Activated CD8-positive, alpha-beta T cell treated with anti-CD3 and anti-CD28 coated beads, Interleukin-2, amount 10 ng/mL, durations not matched to agents 7 days and 5 days (primary cell): ENCODE data around the gene STRN. TPM values are rescaled to one million over a fixed set of nuclear protein-coding genes. Genes with fewer than 3 reads are reported as not detected.
A peak's percentile ranks its signal among the peaks of the same experiment; 100 is the strongest.
"Not testable (repeated sequence)": the region's sequence is repeated elsewhere in the genome, so short reads cannot be mapped to it uniquely, and the experiment has no call there.

ENCODE experiments used
- ATAC-seq: fragments of 150-1000 bp; cut with Tn5 transposase; one replicate; pipeline ENCODE4 v1.10.0; 2021; ENCODE audit warnings: moderate library complexity
- CTCF ChIA-PET: fragments of 350-600 bp; sonication (Branson Sonifier 250); formaldehyde crosslinking; loops from one replicate; lab custom pipeline; 2021; ENCODE audit warnings: antibody characterized with exemption; lab: Charles Lee
- POLR2A ChIA-PET: fragments of 350-600 bp; sonication (Branson Sonifier 250); formaldehyde crosslinking; loops from one replicate; lab custom pipeline; 2021; ENCODE audit warnings: antibody characterized with exemption; lab: Charles Lee
- DNase-seq: peaks from one replicate; pipeline ENCODE4 v3.0.0-alpha.2; 2020
- H3K27ac Mint-ChIP-seq: one replicate; pipeline ENCODE4 v1.8.0; 2021; ENCODE audit warnings: mild to moderate bottlenecking, mixed read lengths
- H3K27me3 Mint-ChIP-seq: one replicate; pipeline ENCODE4 v1.8.0; 2021; ENCODE audit warnings: low read depth, mixed read lengths
- H3K36me3 Mint-ChIP-seq: one replicate; pipeline ENCODE4 v1.8.0; 2021; ENCODE audit warnings: low read depth, mixed read lengths
- H3K4me1 Mint-ChIP-seq: one replicate; pipeline ENCODE4 v1.8.0; 2021; ENCODE audit warnings: low read depth, mixed read lengths
- H3K4me3 Mint-ChIP-seq: one replicate; pipeline ENCODE4 v1.8.0; 2021; ENCODE audit warnings: mild to moderate bottlenecking, mixed read lengths
- H3K9me3 Mint-ChIP-seq: one replicate; pipeline ENCODE4 v1.8.0; 2022; ENCODE audit warnings: mixed read lengths; ENCODE audit not compliant: insufficient read depth
- total RNA-seq, 2 experiments: library from RNA; stranded (reverse); gene quantifications; one replicate each; pipeline ENCODE4 v1.2.3, GENCODE V29; 2021

STRN gene
- total RNA-seq, 2 experiments from 2014 or later, result 35.8 to 38.1 TPM

DNA sequence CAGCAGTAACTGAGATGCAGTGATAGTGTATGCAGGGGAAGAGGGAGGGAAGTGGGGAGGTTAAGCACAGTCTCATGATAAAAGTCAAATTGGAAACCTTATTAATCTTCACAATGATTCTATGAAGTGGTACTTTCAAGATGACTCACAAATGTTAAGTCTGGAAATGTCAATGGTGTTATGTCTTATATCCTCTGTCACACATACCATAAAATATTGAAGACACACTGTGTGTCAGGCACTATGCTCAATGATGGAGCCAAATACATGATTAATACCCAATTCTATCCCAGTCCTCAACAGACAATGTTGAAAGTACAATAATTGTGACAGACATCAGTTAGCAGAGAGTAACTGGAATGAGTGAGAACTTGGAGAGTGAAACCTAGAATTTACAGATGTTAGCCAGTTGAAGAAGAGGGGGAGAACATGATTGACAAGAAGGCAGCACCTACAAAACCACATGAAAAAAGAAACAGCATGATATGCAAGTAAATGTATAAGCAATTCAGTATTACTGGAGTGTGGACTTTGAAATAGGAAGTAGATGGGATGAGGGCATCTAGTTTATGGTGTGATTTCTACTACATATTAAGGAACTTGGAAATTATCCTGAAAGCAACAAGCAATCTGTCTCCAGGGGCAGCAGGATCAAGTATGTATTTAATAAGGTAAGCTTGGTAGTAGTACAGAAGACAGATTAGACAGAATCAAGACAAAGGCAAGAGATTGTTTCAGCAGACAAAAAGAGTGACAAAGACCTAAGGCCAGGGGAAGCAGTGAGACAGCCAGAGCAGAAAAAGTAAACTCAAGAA lies 107.6 kb downstream of the STRN start:
- H3K9me3 Mint-ChIP-seq, result no peaks in the 10 kb centered on the region
- H3K36me3 Mint-ChIP-seq, result peaks cover 50% of the 10 kb centered on the region
- H3K27me3 Mint-ChIP-seq, result no peaks in the 10 kb centered on the region
- CTCF ChIA-PET, result no interaction called here
- H3K4me1 Mint-ChIP-seq, result peaks cover 11% of the 10 kb centered on the region
- POLR2A ChIA-PET, result no interaction called here
- H3K27ac Mint-ChIP-seq, result peak overlapping the region; percentile 16
- no peak for ATAC-seq
- DNase-seq, result no peak
- H3K4me3 Mint-ChIP-seq, result no peak overlapping the region

DNA sequence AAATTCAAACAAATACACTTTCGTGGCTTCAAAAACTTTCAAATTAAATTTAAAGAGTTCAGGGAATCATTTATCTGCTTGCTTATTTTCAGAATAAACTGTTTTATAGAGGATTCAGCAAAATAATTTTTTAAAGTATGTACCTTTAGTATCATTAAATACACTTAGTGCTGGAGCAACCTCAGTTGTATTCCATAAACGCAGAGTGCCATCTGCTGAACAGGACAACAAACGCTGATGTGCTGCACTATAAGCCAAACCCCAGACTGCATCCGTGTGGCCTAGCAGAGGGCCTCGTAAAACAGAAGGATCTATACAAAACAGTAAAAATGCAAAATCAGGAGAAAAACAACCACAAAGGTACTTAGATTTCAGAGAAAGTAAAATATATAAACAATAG lies 108.6 kb downstream of the STRN start:
- H3K36me3 Mint-ChIP-seq, result peaks cover 43% of the 10 kb centered on the region
- no peak overlapping the region for H3K4me3 Mint-ChIP-seq
- no peaks in the 10 kb centered on the region for H3K9me3 Mint-ChIP-seq
- ATAC-seq (no peak), DNase-seq (no peak)
- peaks cover 11% of the 10 kb centered on the region for H3K4me1 Mint-ChIP-seq
- no peaks in the 10 kb centered on the region for H3K27me3 Mint-ChIP-seq
- CTCF ChIA-PET, result no interaction called here
- no peak overlapping the region for H3K27ac Mint-ChIP-seq
- POLR2A ChIA-PET, result no interaction called here

DNA sequence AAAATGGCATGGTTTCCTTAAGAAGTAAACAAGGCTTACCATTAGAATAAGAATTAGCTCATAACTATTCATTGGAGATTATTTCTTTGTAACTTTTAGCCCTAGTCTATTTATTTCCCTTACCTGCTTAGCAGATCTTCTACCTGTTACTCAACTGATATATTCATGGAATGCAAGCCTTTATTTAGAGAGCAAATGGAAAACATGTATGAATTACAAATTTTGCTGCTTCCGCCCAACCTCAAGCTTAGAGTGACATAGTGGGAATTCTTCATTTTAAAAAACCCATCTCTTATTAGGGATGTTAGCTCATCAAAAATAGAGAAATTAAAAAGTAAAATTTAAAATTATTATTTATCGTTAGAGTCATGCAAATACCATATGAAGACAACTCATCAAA lies 110.9 kb downstream of the STRN start:
- CTCF ChIA-PET, result interaction anchor here (1.5 kb wide), 1 partner anchor 66 kb away, joined by 3 read pairs; no protein-coding TSS in a partner anchor
- Mint-ChIP-seq H3K4me1 (peaks cover 11% of the 10 kb centered on the region), H3K9me3 (no peaks in the 10 kb centered on the region), H3K36me3 (peaks cover 45% of the 10 kb centered on the region), H3K27ac (no peak overlapping the region), H3K27me3 (no peaks in the 10 kb centered on the region), H3K4me3 (no peak overlapping the region)
- POLR2A ChIA-PET, result no interaction called here
- DNase-seq (no peak), ATAC-seq (no peak)

DNA sequence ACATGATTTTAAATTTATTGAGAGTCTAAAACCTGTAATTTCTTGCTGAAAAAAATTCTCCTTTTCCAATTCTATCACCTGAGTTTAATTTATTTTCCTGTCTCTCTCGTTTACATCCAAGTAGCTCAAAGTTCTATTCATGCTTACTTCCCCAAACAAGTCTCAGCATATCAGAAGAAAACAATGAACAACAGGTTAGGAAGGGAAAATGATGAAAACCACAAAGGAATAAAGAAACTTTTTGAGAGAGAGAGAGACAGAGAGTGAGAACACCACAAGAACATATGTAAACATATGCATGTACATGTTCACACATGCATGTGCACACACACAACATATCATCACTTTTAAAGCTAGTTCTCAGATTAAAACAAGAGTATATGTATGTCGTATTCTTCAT lies 112.1 kb downstream of the STRN start:
- DNase-seq (no peak), ATAC-seq (no peak)
- Mint-ChIP-seq H3K36me3 (peaks cover 50% of the 10 kb centered on the region), H3K27me3 (no peaks in the 10 kb centered on the region), H3K4me1 (peaks cover 10% of the 10 kb centered on the region), H3K9me3 (no peaks in the 10 kb centered on the region), H3K4me3 (no peak overlapping the region), H3K27ac (no peak overlapping the region)
- CTCF ChIA-PET, result no interaction called here
- POLR2A ChIA-PET, result no interaction called here

DNA sequence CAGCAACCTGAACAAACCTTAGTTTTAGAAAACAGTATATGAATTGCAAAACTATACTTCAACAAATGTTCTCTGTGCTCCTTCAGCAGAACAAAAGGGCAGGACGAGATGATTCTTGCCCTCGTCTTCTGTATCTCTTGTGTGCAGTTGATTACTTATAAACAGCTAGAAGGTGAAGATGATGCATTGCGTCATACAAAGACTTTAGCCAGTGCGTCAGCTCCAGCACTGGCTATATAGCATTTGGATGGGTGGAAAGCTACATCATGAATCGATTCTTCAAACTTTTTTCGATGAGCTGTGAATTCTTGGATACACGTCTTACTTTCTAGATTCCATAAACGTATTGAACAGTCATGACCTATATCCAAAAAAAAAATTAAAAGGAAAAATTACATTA lies 117.1 kb downstream of the STRN start:
- Mint-ChIP-seq H3K4me3 (no peak overlapping the region), H3K27ac (no peak overlapping the region), H3K27me3 (no peaks in the 10 kb centered on the region), H3K9me3 (no peaks in the 10 kb centered on the region), H3K4me1 (no peaks in the 10 kb centered on the region), H3K36me3 (peaks cover 33% of the 10 kb centered on the region)
- ATAC-seq (no peak), DNase-seq (no peak)
- CTCF ChIA-PET, result interaction anchor here (0.7 to 1.7 kb wide), 2 partner anchors 70 to 112 kb away, joined by 3 to 10 read pairs; no protein-coding TSS in a partner anchor
- POLR2A ChIA-PET, result no interaction called here

DNA sequence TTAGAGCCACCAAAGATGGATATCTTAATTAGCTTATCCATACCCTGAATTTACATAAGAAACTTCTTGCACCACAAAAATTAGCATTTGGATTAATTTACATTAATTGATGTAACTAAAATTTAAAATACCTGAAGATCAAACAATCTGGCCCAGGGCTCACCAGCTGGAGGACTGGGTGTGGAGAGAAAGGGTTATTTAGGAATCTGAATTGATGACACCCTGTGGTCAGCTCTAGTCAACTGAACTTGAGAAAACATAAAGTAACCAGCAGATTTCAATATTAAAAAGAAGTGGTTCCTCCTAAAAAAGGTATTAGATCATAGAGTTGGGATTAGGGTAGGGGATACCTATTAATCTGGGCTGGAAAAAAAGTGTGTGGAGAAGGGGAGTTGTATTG lies 122.5 kb downstream of the STRN start:
- ChIA-PET POLR2A (no interaction called here), CTCF (no interaction called here)
- H3K4me1 Mint-ChIP-seq, result no peaks in the 10 kb centered on the region
- peaks cover 22% of the 10 kb centered on the region for H3K36me3 Mint-ChIP-seq
- no peak overlapping the region for H3K4me3 Mint-ChIP-seq
- no peaks in the 10 kb centered on the region for H3K9me3 Mint-ChIP-seq
- no peaks in the 10 kb centered on the region for H3K27me3 Mint-ChIP-seq
- DNase-seq, result no peak
- ATAC-seq, result no peak
- H3K27ac Mint-ChIP-seq, result no peak overlapping the region

DNA sequence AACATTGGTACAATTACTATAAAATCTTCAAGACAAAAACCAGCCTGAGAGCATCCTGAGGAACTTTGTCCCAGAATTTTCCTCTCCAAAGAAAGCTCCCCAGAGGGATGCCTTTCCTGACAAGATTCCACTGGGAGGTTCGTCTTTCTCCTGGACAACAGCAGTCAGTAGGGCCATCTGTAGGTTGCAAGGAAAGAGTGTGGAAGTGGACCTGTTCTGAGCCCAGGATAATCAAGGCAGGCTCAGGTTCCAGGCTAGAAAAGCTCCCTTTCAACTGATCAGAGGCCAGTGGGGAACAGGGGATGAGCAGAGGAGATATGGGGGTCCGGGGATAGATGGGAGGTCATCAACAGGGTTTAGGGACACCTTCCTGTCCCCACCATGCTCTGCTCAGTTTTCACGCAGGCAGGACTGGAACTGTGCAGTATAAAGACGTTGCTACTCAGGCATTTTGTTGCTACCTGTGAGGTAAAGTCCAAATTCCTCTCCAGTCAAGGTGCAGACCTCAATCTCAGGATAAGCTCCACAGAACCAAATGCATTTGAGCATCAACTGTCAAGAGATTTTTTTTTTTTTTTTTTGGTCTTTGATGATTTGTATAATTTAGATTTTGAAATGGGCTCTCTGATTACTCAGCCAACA lies 126.2 kb downstream of the STRN start:
- POLR2A ChIA-PET, result no interaction called here
- ATAC-seq (no peak), DNase-seq (no peak)
- no peak overlapping the region for H3K27ac Mint-ChIP-seq
- H3K27me3 Mint-ChIP-seq, result no peaks in the 10 kb centered on the region
- CTCF ChIA-PET, result no interaction called here
- H3K4me3 Mint-ChIP-seq, result no peak overlapping the region
- H3K4me1 Mint-ChIP-seq, result peaks cover 6% of the 10 kb centered on the region
- H3K9me3 Mint-ChIP-seq, result no peaks in the 10 kb centered on the region
- peaks cover 13% of the 10 kb centered on the region for H3K36me3 Mint-ChIP-seq

DNA sequence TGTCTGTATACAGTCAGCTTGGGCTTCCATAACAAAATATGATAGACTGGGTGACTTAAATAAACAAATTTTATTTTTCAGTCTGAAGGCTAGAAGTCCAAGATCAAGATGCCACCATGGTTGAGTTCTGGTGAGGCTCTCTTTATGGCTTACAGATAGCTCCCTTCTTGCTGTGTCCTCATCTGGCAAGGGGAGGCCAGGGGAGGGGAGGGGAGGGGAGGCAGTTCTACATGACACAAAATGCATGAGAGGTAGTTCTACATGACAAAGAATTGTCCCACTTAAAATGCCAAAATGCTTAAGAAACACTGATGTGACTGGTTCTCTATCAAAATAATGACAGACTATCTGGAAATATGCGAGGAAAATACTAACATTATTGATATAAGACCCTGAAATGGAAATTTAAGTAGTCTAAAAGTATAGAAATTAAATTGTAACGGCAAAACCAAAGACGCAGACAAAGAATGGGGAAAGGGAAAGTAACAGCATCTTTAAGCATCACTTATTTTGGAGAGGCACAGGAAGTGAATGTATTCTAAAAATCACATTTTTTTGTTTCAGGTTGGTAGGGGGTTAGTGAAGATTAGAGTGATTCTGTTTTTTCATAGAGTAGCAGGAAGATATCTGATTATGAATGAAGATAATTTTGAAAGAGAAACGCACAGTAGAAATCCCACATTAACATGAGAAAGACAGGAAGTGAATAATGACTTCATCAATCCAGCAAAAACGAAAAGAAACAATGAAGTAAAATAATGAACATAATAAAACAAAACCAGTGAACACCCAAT lies 131.4 kb downstream of the STRN start:
- ChIA-PET POLR2A (no interaction called here), CTCF (no interaction called here)
- H3K4me1 Mint-ChIP-seq, result peaks cover 10% of the 10 kb centered on the region
- no peak overlapping the region for H3K4me3 Mint-ChIP-seq
- ATAC-seq (no peak), DNase-seq (no peak)
- H3K27ac Mint-ChIP-seq, result peak overlapping the region; percentile 27
- peaks cover 8% of the 10 kb centered on the region for H3K27me3 Mint-ChIP-seq
- H3K36me3 Mint-ChIP-seq, result no peaks in the 10 kb centered on the region
- no peaks in the 10 kb centered on the region for H3K9me3 Mint-ChIP-seq

DNA sequence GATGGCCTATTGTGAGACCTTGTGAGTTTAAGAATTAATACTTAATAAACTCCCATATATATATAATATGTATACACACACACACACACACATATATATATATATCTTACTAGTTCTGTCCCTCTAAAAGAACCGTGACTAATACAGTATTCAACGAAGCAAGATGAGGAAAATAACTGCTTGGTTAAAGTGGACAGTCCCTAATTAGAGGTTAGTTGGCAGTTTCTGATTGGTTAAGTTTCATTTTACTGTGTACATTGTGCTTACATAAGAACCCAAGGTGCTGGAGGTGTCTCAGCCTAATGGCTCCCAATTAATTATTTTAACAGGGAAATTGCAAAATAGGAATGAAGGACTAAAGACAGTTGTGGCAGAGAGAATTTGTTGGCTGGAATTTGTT lies 132.1 kb downstream of the STRN start:
- no peak for ATAC-seq
- Mint-ChIP-seq H3K27ac (no peak overlapping the region), H3K4me1 (peaks cover 10% of the 10 kb centered on the region), H3K4me3 (no peak overlapping the region), H3K9me3 (no peaks in the 10 kb centered on the region), H3K27me3 (peaks cover 8% of the 10 kb centered on the region), H3K36me3 (no peaks in the 10 kb centered on the region)
- no peak for DNase-seq
- ChIA-PET POLR2A (no interaction called here), CTCF (no interaction called here)

DNA sequence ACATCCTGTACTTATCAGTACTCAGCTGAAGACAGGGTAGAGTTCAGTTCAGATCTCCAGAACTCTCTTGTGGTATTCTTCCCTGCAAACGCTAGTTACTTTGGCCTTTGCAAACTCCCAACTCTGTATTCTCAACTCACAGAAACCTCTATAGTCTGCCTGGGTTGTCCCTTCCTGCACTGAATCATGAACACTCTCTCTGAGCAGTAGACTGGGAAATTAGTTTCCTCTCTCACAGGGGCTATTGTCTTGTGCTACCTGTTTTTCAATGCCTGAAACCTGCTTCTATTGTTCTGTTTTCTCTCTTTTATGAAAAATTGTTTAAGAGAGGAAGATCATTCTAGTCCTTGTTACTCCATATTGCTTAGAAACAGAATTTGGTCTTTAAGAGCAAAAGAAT lies 135.2 kb downstream of the STRN start:
- no peaks in the 10 kb centered on the region for H3K36me3 Mint-ChIP-seq
- CTCF ChIA-PET, result interaction anchor here (1.3 kb wide), 1 partner anchor 46 kb away, joined by 4 read pairs; no protein-coding TSS in a partner anchor
- H3K27ac Mint-ChIP-seq, result no peak overlapping the region
- H3K4me3 Mint-ChIP-seq, result no peak overlapping the region
- H3K9me3 Mint-ChIP-seq, result no peaks in the 10 kb centered on the region
- ATAC-seq (no peak), DNase-seq (no peak)
- H3K27me3 Mint-ChIP-seq, result peaks cover 21% of the 10 kb centered on the region
- POLR2A ChIA-PET, result no interaction called here
- H3K4me1 Mint-ChIP-seq, result peaks cover 10% of the 10 kb centered on the region

DNA sequence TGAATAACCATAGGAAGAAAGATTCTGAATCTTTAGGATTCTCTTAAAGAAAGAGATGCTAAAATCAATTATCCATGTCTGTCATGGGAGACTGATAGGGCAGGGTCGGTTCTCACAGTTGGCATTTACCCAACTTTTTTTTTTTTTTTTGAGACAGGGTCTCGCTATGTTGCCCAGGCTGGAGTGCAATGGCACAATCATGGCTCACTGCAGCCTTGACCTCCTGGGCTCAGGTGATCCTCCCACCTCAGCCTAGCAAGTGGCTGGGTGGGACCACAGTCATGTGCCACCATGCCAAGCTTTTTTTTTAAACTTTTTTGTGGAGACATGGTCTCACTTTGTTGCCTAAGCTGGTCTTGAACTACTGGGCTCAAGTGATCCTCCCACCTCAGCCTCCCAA lies 141.7 kb downstream of the STRN start:
- POLR2A ChIA-PET, DNase-seq, H3K4me1 Mint-ChIP-seq, H3K27ac Mint-ChIP-seq, H3K9me3 Mint-ChIP-seq, CTCF ChIA-PET, H3K4me3 Mint-ChIP-seq, H3K36me3 Mint-ChIP-seq, ATAC-seq: not testable (repeated sequence)
- peaks cover 15% of the 10 kb centered on the region for H3K27me3 Mint-ChIP-seq

DNA sequence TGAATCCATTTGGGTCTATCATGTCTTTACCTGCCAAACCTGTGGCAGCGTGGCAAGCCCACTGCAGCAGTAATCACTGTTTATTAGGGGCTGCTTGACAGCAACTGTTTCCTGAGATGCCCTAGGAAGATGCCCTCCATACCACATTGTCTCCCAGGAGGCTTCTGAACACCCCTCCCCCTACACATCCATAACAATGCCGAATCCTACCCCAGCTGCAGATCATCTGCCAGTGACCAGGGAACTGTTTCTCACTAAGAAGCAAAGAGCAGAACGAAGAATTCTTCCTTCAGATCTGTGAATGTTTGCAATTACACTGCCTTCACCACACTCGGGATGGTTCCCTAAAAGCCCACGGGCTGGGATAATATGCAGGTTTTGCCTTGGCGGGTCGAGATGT lies 142.1 kb downstream of the STRN start:
- H3K27ac Mint-ChIP-seq, result no peak overlapping the region
- no peak for DNase-seq
- H3K36me3 Mint-ChIP-seq, result no peaks in the 10 kb centered on the region
- no peak overlapping the region for H3K4me3 Mint-ChIP-seq
- ChIA-PET POLR2A (no interaction called here), CTCF (no interaction called here)
- no peaks in the 10 kb centered on the region for H3K9me3 Mint-ChIP-seq
- ATAC-seq, result no peak
- no peaks in the 10 kb centered on the region for H3K4me1 Mint-ChIP-seq
- H3K27me3 Mint-ChIP-seq, result peaks cover 15% of the 10 kb centered on the region
